OCI-LY1 (cell line): Measurements from ENCODE around the gene CYLC2.

ENCODE experiments used
- H2AFZ ChIP-seq: fragments of 200-600 bp; sonication (generic), shearing (Covaris generic); 2 replicates; pipeline ENCODE4 v1.6.0; 2014; ENCODE audit warnings: antibody characterized with exemption, mild to moderate bottlenecking, low read length
- H3F3A ChIP-seq: fragments of 200-600 bp; sonication (generic), shearing (Covaris generic); 2 replicates; pipeline ENCODE4 v1.6.0; 2014; ENCODE audit warnings: mild to moderate bottlenecking, antibody characterized with exemption, low read length, moderate library complexity; ENCODE audit not compliant: insufficient read depth
- H3K27ac ChIP-seq: fragments of 200-600 bp; sonication (generic); 2 replicates; pipeline ENCODE4 v1.5.1; 2014; ENCODE audit warnings: low read length, mixed run types, mild to moderate bottlenecking, low read depth; ENCODE audit not compliant: poor library complexity, severe bottlenecking
- H3K27me3 ChIP-seq: fragments of 200-600 bp; sonication (generic); 2 replicates; pipeline ENCODE4 v1.6.0; 2014; ENCODE audit warnings: antibody characterized with exemption, mild to moderate bottlenecking, low read length, moderate library complexity; ENCODE audit not compliant: insufficient read depth
- H3K36me3 ChIP-seq: fragments of 200-600 bp; sonication (generic); 2 replicates; pipeline ENCODE4 v1.6.1; 2014; ENCODE audit warnings: mild to moderate bottlenecking, antibody characterized with exemption, low read length, moderate library complexity, mixed read lengths; ENCODE audit not compliant: insufficient read depth
- H3K4me1 ChIP-seq: fragments of 200-600 bp; sonication (generic); 2 replicates; pipeline ENCODE4 v1.5.1; 2014; ENCODE audit warnings: mild to moderate bottlenecking, low read length, moderate library complexity; ENCODE audit not compliant: insufficient read depth, severe bottlenecking
- H3K4me2 ChIP-seq: fragments of 200-600 bp; sonication (generic), shearing (Covaris generic); 2 replicates; pipeline ENCODE4 v1.6.1; 2014; ENCODE audit warnings: low read length
- H3K4me3 ChIP-seq: fragments of 200-600 bp; sonication (generic); 2 replicates; pipeline ENCODE4 v1.5.1; 2014; ENCODE audit warnings: low read length, low read depth, mild to moderate bottlenecking, mixed read lengths; ENCODE audit not compliant: poor library complexity, severe bottlenecking
- H3K79me2 ChIP-seq: fragments of 200-600 bp; shearing (Covaris generic); 2 replicates; pipeline ENCODE4 v1.6.1; 2016; ENCODE audit warnings: mixed run types, low read length, mixed read lengths; ENCODE audit not compliant: insufficient read depth
- H3K9ac ChIP-seq: fragments of 200-600 bp; sonication (generic), shearing (Covaris generic); 2 replicates; pipeline ENCODE4 v1.6.1; 2014; ENCODE audit warnings: mild to moderate bottlenecking, low read length, mixed read lengths
- H3K9me2 ChIP-seq: fragments of 200-600 bp; sonication (generic), shearing (Covaris generic); 2 replicates; pipeline ENCODE4 v1.6.1; 2014; ENCODE audit warnings: low read depth, mild to moderate bottlenecking, low read length, mixed read lengths
- H3K9me3 ChIP-seq: fragments of 200-600 bp; shearing (Covaris generic); 2 replicates; pipeline ENCODE4 v1.6.1; 2014; ENCODE audit warnings: low read length, mixed read lengths
- H4K20me1 ChIP-seq: fragments of 200-600 bp; sonication (generic), shearing (Covaris generic); 2 replicates; pipeline ENCODE4 v1.6.0; 2016; ENCODE audit warnings: mild to moderate bottlenecking, low read length; ENCODE audit not compliant: insufficient read depth
- EZH2 ChIP-seq: fragments of 200-600 bp; sonication (generic), shearing (Covaris generic); IDR thresholded peaks from 2 replicates; pipeline ENCODE4 v1.8.0; 2017; ENCODE audit warnings: borderline replicate concordance, mixed run types, mild to moderate bottlenecking, antibody characterized with exemption, low read length, moderate library complexity, mixed read lengths
- TF ChIP-seq, protein P1 (sequence below): fragments of 200-600 bp; sonication (generic), shearing (Covaris generic); IDR thresholded peaks from 2 replicates; pipeline ENCODE4 v1.5.1; 2017; ENCODE audit warnings: mild to moderate bottlenecking, antibody characterized with exemption, low read length, moderate library complexity, mixed read lengths

Gene CYLC2

GRCh38 chr9:102967979-102968378 is 27.2 kb upstream of the CYLC2 start:
- Histone ChIP-seq H4K20me1 (no peaks in the 10 kb centered on the region), H3F3A (no peaks in the 10 kb centered on the region), H2AFZ (no peak overlapping the region), H3K79me2 (no peaks in the 10 kb centered on the region), H3K27ac (no peak overlapping the region), H3K9ac (no peak overlapping the region), H3K4me1 (no peaks in the 10 kb centered on the region), H3K9me3 (0 out of 2 replicates have a peak, but pooled peaks cover 3% of the 10 kb centered on the region), H3K4me2 (no peak overlapping the region), H3K4me3 (no peak overlapping the region), H3K36me3 (no peaks in the 10 kb centered on the region), H3K27me3 (no peaks in the 10 kb centered on the region), H3K9me2 (no peaks in the 10 kb centered on the region)
- TF ChIP-seq EZH2: no peak
- TF ChIP-seq, protein P1, sequence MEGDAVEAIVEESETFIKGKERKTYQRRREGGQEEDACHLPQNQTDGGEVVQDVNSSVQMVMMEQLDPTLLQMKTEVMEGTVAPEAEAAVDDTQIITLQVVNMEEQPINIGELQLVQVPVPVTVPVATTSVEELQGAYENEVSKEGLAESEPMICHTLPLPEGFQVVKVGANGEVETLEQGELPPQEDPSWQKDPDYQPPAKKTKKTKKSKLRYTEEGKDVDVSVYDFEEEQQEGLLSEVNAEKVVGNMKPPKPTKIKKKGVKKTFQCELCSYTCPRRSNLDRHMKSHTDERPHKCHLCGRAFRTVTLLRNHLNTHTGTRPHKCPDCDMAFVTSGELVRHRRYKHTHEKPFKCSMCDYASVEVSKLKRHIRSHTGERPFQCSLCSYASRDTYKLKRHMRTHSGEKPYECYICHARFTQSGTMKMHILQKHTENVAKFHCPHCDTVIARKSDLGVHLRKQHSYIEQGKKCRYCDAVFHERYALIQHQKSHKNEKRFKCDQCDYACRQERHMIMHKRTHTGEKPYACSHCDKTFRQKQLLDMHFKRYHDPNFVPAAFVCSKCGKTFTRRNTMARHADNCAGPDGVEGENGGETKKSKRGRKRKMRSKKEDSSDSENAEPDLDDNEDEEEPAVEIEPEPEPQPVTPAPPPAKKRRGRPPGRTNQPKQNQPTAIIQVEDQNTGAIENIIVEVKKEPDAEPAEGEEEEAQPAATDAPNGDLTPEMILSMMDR: no peak

GRCh38 chr9:102972780-102973179 is 22.4 kb upstream of the CYLC2 start:
- no peaks in the 10 kb centered on the region for H3K9me2 ChIP-seq
- H3K36me3 ChIP-seq: no peaks in the 10 kb centered on the region
- H4K20me1 ChIP-seq: no peaks in the 10 kb centered on the region
- no peak overlapping the region for H3K9ac ChIP-seq
- no peaks in the 10 kb centered on the region for H3F3A ChIP-seq
- 0 out of 2 replicates have a peak, but pooled peaks cover 3% of the 10 kb centered on the region for H3K9me3 ChIP-seq
- no peak overlapping the region for H3K27ac ChIP-seq
- H2AFZ ChIP-seq: no peak overlapping the region
- H3K27me3 ChIP-seq: no peaks in the 10 kb centered on the region
- H3K4me1 ChIP-seq: no peaks in the 10 kb centered on the region
- H3K4me2 ChIP-seq: no peak overlapping the region
- TF ChIP-seq, protein P1: no peak
- H3K79me2 ChIP-seq: no peaks in the 10 kb centered on the region
- no peak overlapping the region for H3K4me3 ChIP-seq

GRCh38 chr9:102974530-102974929 is 20.6 kb upstream of the CYLC2 start:
- no peak overlapping the region for H3K9ac ChIP-seq
- TF ChIP-seq EZH2: no peak
- TF ChIP-seq, protein P1: no peak
- no peaks in the 10 kb centered on the region for H3K27me3 ChIP-seq
- no peaks in the 10 kb centered on the region for H3F3A ChIP-seq
- H3K79me2 ChIP-seq: no peaks in the 10 kb centered on the region
- H3K9me2 ChIP-seq: no peaks in the 10 kb centered on the region
- no peaks in the 10 kb centered on the region for H3K4me1 ChIP-seq
- H3K4me2 ChIP-seq: no peak overlapping the region
- no peaks in the 10 kb centered on the region for H3K36me3 ChIP-seq
- H3K4me3 ChIP-seq: no peak overlapping the region
- no peak overlapping the region for H2AFZ ChIP-seq
- 0 out of 2 replicates have a peak, but pooled peaks cover 3% of the 10 kb centered on the region for H3K9me3 ChIP-seq
- no peak overlapping the region for H3K27ac ChIP-seq
- no peaks in the 10 kb centered on the region for H4K20me1 ChIP-seq
